ENCODE measurements around the gene MAPK10. TPM values are rescaled to one million over a fixed set of nuclear protein-coding genes. Genes with fewer than 3 reads are reported as not detected.

MAPK10 gene
- total RNA-seq, 2 experiments from 2014 or later: not detected

GRCh38 chr4:86381431-86381830 is 21.6 kb upstream of the MAPK10 start:
- intact Hi-C loops (cut with micrococcal nuclease): no loop called here
- Mint-ChIP-seq H3K27ac (no peak overlapping the region), H3K27me3 (peaks cover 5% of the 10 kb centered on the region), H3K9me3 (no peaks in the 10 kb centered on the region), H3K4me3 (no peak overlapping the region), H3K36me3 (ENCODE audit: low read depth) (no peaks in the 10 kb centered on the region), H3K4me1 (ENCODE audit: low read depth) (no peaks in the 10 kb centered on the region)
- ATAC-seq: no peak
- ChIA-PET POLR2A (no interaction called here), CTCF (no interaction called here)
- no peak for TF ChIP-seq CTCF (IDR thresholded peaks at IDR 0.05)
- no peak for DNase-seq

GRCh38 chr4:86380181-86380724 is 20.4 kb upstream of the MAPK10 start:
- no peaks in the 10 kb centered on the region for H3K36me3 Mint-ChIP-seq (ENCODE audit: low read depth)
- POLR2A ChIA-PET: no interaction called here
- no peak for ATAC-seq

GRCh38 chr4:86376850-86377249 is 17.0 kb upstream of the MAPK10 start:
- CTCF ChIA-PET: no interaction called here
- Mint-ChIP-seq H3K27me3 (no peaks in the 10 kb centered on the region), H3K4me3 (no peak overlapping the region), H3K27ac (no peak overlapping the region), H3K36me3 (ENCODE audit: low read depth) (no peaks in the 10 kb centered on the region), H3K9me3 (peaks cover 7% of the 10 kb centered on the region), H3K4me1 (ENCODE audit: low read depth) (no peaks in the 10 kb centered on the region)
- TF ChIP-seq CTCF (IDR thresholded peaks at IDR 0.05): no peak
- DNase-seq (no peak), ATAC-seq (no peak)
- POLR2A ChIA-PET: no interaction called here
- intact Hi-C loops (cut with micrococcal nuclease): no loop called here

More at GRCh38 chr4:86380181-86380724, 20.4 kb upstream of the MAPK10 start:
- Mint-ChIP-seq H3K9me3 (no peaks in the 10 kb centered on the region), H3K4me3 (no peak overlapping the region), H3K27ac (no peak overlapping the region), H3K4me1 (ENCODE audit: low read depth) (no peaks in the 10 kb centered on the region), H3K27me3 (peaks cover 5% of the 10 kb centered on the region)
- CTCF ChIA-PET: no interaction called here
- intact Hi-C loops (cut with micrococcal nuclease): no loop called here
- DNase-seq: no peak
- no peak for TF ChIP-seq CTCF (IDR thresholded peaks at IDR 0.05)

GRCh38 chr4:86368433-86368832 is 8.6 kb upstream of the MAPK10 start:
- POLR2A ChIA-PET: no interaction called here
- Mint-ChIP-seq H3K4me1 (ENCODE audit: low read depth) (no peaks in the 10 kb centered on the region), H3K4me3 (no peak overlapping the region), H3K36me3 (ENCODE audit: low read depth) (no peaks in the 10 kb centered on the region), H3K27me3 (no peaks in the 10 kb centered on the region), H3K9me3 (peaks cover 7% of the 10 kb centered on the region), H3K27ac (no peak overlapping the region)
- DNase-seq: no peak
- intact Hi-C loops (cut with micrococcal nuclease): no loop called here
- TF ChIP-seq CTCF (IDR thresholded peaks at IDR 0.05): no peak
- ATAC-seq: no peak
- CTCF ChIA-PET: interaction anchor here (1.0 kb wide), 1 partner anchor 16 kb away, joined by 3 read pairs; no protein-coding TSS in a partner anchor

- Mint-ChIP-seq H3K9me3 (peaks cover 4% of the 10 kb centered on the region), H3K27ac (no peak overlapping the region), H3K4me3 (no peak overlapping the region), H3K36me3 (ENCODE audit: low read depth) (no peaks in the 10 kb centered on the region), H3K27me3 (no peaks in the 10 kb centered on the region), H3K4me1 (ENCODE audit: low read depth) (no peaks in the 10 kb centered on the region)
- CTCF ChIA-PET: no interaction called here
- DNase-seq (no peak), ATAC-seq (no peak)
- TF ChIP-seq CTCF (IDR thresholded peaks at IDR 0.05): no peak
- POLR2A ChIA-PET: no interaction called here
- intact Hi-C loops (cut with micrococcal nuclease): no loop called here
Measured at GRCh38 chr4:86367577-86367976, 7.7 kb upstream of the MAPK10 start.

Measured in activated CD8-positive, alpha-beta T cell treated with anti-CD3 and anti-CD28 coated beads for 36 hours (primary cell).